ENCODE data around the gene ZNF513.

Gene ZNF513

GRCh38 chr2:27416151-27416550 is 35.6 kb upstream of the ZNF513 start:
- no peak overlapping the region for H2AFZ ChIP-seq (ENCODE audit: insufficient read depth, low read length, poor library complexity)
- H3K9ac ChIP-seq (ENCODE audit: low read length) = no peak overlapping the region
- H2AK5ac ChIP-seq (ENCODE audit: low read length) = no peak overlapping the region
- no peak overlapping the region for H4K91ac ChIP-seq (ENCODE audit: low read depth, low read length)
- no peak overlapping the region for H4K8ac ChIP-seq (ENCODE audit: low read depth, low read length)
- no CpG with 5 or more reads among the region's 6 CpGs for WGBS (ENCODE audit: extremely low coverage, insufficient coverage, insufficient read length)
- H3K4me1 ChIP-seq (ENCODE audit: control insufficient read depth in 1 of 2, insufficient read depth in 2 of 2, low read length in 2 of 2) = no peaks in the 10 kb centered on the region
- no peaks in the 10 kb centered on the region for H3K79me2 ChIP-seq (ENCODE audit: control insufficient read depth, insufficient read depth, low read length, poor library complexity)
- no peak overlapping the region for H3K23ac ChIP-seq (ENCODE audit: low read length)
- DNase-seq = peak in 1 of 2 donors; percentile 60
- H2BK12ac ChIP-seq (ENCODE audit: low read length) = no peak overlapping the region
- H3K14ac ChIP-seq (ENCODE audit: low read length) = no peak overlapping the region
- H3K4me3 ChIP-seq (ENCODE audit: low read depth, low read length) = no peak overlapping the region
- H3K79me1 ChIP-seq (ENCODE audit: low read length) = no peaks in the 10 kb centered on the region
- no peak overlapping the region for H3K18ac ChIP-seq (ENCODE audit: low read length)
- H2BK5ac ChIP-seq (ENCODE audit: low read depth, low read length, poor library complexity) = no peak overlapping the region
- H3K4ac ChIP-seq (ENCODE audit: low read depth, low read length) = no peak overlapping the region
- H3K9me3 ChIP-seq (ENCODE audit: insufficient read depth, low read depth, low read length) = no peaks in the 10 kb centered on the region
- H4K12ac ChIP-seq (ENCODE audit: low read depth, low read length) = no peak overlapping the region
- H3K36me3 ChIP-seq (ENCODE audit: control insufficient read depth in 1 of 2, insufficient read depth in 2 of 2, low read length in 2 of 2) = no peaks in the 10 kb centered on the region
- no peaks in the 10 kb centered on the region for H3K27me3 ChIP-seq (ENCODE audit: insufficient read depth, low read length)
- H3K27ac ChIP-seq (ENCODE audit: low read depth, low read length) = no peak overlapping the region
- no peak overlapping the region for H2BK120ac ChIP-seq (ENCODE audit: insufficient read depth, low read length, poor library complexity)
- no peak overlapping the region for H3K4me2 ChIP-seq (ENCODE audit: low read length)

DNA sequence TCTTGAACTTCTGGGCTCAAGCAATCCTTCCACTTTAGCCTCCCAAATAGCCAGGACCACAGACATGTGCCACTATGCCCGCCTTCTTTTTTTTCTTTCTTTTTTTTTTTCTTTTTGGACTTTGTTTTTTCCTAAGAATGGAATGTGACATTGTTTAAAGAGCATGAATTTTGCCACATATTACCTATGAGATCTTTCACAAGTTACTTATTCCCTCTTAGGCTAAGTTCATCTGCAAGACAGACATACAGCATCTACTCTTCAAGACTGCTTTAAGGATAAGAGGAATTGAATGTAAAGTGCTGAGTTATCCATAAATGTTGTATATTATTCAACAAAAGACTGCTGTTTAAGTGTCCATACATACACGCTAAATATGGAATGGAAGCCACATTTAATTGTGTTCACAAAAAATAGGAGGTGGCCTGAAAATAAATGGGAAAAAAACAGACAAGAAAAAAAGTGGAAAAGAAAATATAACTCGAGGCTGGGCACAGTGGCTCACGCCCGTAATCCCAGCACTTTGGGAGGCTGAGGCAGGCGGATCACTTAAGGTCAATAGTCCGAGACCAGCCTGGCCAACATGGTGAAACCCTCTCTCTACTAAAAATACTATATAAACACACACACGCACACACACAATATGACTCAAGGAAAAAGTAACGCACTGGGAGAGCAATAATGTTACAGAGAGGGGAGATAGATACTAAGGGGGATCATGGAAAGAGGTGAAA is 32.1 kb upstream of the ZNF513 start:
- Histone ChIP-seq H2BK12ac (ENCODE audit: low read length) (no peak overlapping the region), H3K4me1 (ENCODE audit: control insufficient read depth in 1 of 2, insufficient read depth in 2 of 2, low read length in 2 of 2) (peaks cover 0 to 1% of the 10 kb centered on the region in 2 experiments), H3K27ac (ENCODE audit: low read depth, low read length) (no peak overlapping the region), H3K79me2 (ENCODE audit: control insufficient read depth, insufficient read depth, low read length, poor library complexity) (peaks cover 6% of the 10 kb centered on the region), H3K4me2 (ENCODE audit: low read length) (no peak overlapping the region), H3K79me1 (ENCODE audit: low read length) (peaks cover 6% of the 10 kb centered on the region), H4K91ac (ENCODE audit: low read depth, low read length) (no peak overlapping the region), H2AFZ (ENCODE audit: insufficient read depth, low read length, poor library complexity) (no peak overlapping the region), H3K14ac (ENCODE audit: low read length) (no peak overlapping the region), H2BK120ac (ENCODE audit: insufficient read depth, low read length, poor library complexity) (no peak overlapping the region), H2AK5ac (ENCODE audit: low read length) (no peak overlapping the region), H2BK5ac (ENCODE audit: low read depth, low read length, poor library complexity) (no peak overlapping the region), H3K18ac (ENCODE audit: low read length) (no peak overlapping the region), H3K23ac (ENCODE audit: low read length) (no peak overlapping the region), H3K27me3 (ENCODE audit: insufficient read depth, low read length) (no peaks in the 10 kb centered on the region), H4K12ac (ENCODE audit: low read depth, low read length) (no peak overlapping the region), H3K4ac (ENCODE audit: low read depth, low read length) (no peak overlapping the region), H3K9me3 (ENCODE audit: insufficient read depth, low read depth, low read length) (no peaks in the 10 kb centered on the region), H3K9ac (ENCODE audit: low read length) (no peak overlapping the region), H3K4me3 (ENCODE audit: low read depth, low read length) (no peak overlapping the region), H3K36me3 (ENCODE audit: control insufficient read depth in 1 of 2, insufficient read depth in 2 of 2, low read length in 2 of 2) (peaks cover 0 to under 1% of the 10 kb centered on the region in 2 experiments), H4K8ac (ENCODE audit: low read depth, low read length) (no peak overlapping the region)
- WGBS (ENCODE audit: extremely low coverage, insufficient coverage, insufficient read length) = no CpG with 5 or more reads among the region's 9 CpGs
- DNase-seq = peak in 1 of 2 donors; percentile 67

- H3K36me3 ChIP-seq (ENCODE audit: control insufficient read depth in 1 of 2, insufficient read depth in 2 of 2, low read length in 2 of 2) = peaks cover 6 to 8% of the 10 kb centered on the region in 2 experiments
- H3K4ac ChIP-seq (ENCODE audit: low read depth, low read length) = peak within 1 kb of the TSS; percentile 97
- peak within 1 kb of the TSS; percentile 87 for H4K8ac ChIP-seq (ENCODE audit: low read depth, low read length)
- H2BK12ac ChIP-seq (ENCODE audit: low read length) = peak within 1 kb of the TSS; percentile 15
- no CpG with 5 or more reads among the region's 82 CpGs for WGBS (ENCODE audit: extremely low coverage, insufficient coverage, insufficient read length)
- H4K12ac ChIP-seq (ENCODE audit: low read depth, low read length) = peak within 1 kb of the TSS; percentile 75
- H2BK120ac ChIP-seq (ENCODE audit: insufficient read depth, low read length, poor library complexity) = no peak within 1 kb of the TSS
- no peak within 1 kb of the TSS for H3K23ac ChIP-seq (ENCODE audit: low read length)
- peak within 1 kb of the TSS; percentile 37 for H3K27ac ChIP-seq (ENCODE audit: low read depth, low read length)
- peak within 1 kb of the TSS; percentile 38 for H4K91ac ChIP-seq (ENCODE audit: low read depth, low read length)
- peaks cover 15% of the 10 kb centered on the region for H3K79me2 ChIP-seq (ENCODE audit: control insufficient read depth, insufficient read depth, low read length, poor library complexity)
- H3K9me3 ChIP-seq (ENCODE audit: insufficient read depth, low read depth, low read length) = no peaks in the 10 kb centered on the region
- peak within 1 kb of the TSS; percentile 74 for H3K14ac ChIP-seq (ENCODE audit: low read length)
- H3K4me2 ChIP-seq (ENCODE audit: low read length) = peak within 1 kb of the TSS; percentile 92
- peak within 1 kb of the TSS; percentile 98 for H3K4me3 ChIP-seq (ENCODE audit: low read depth, low read length)
- peak within 1 kb of the TSS; percentile 89 for H3K9ac ChIP-seq (ENCODE audit: low read length)
- peaks cover 0 to 2% of the 10 kb centered on the region in 2 experiments for H3K4me1 ChIP-seq (ENCODE audit: control insufficient read depth in 1 of 2, insufficient read depth in 2 of 2, low read length in 2 of 2)
- DNase-seq = peak; percentile 96 to 98
- peaks cover 6% of the 10 kb centered on the region for H3K79me1 ChIP-seq (ENCODE audit: low read length)
- peak within 1 kb of the TSS; percentile 90 for H2AFZ ChIP-seq (ENCODE audit: insufficient read depth, low read length, poor library complexity)
- peak within 1 kb of the TSS; percentile 69 for H2AK5ac ChIP-seq (ENCODE audit: low read length)
- H3K18ac ChIP-seq (ENCODE audit: low read length) = peak within 1 kb of the TSS; percentile 81
- no peaks in the 10 kb centered on the region for H3K27me3 ChIP-seq (ENCODE audit: insufficient read depth, low read length)
- no peak within 1 kb of the TSS for H2BK5ac ChIP-seq (ENCODE audit: low read depth, low read length, poor library complexity)
These were observed 29.0 kb upstream of the ZNF513 start, which contains the start of gene PPM1G for GRCh38 chr2:27409321-27410073. Gene PPM1G (minus strand): TSS chr2:27409591. CDS start chr2:27409422, 169 bp downstream.

DNA sequence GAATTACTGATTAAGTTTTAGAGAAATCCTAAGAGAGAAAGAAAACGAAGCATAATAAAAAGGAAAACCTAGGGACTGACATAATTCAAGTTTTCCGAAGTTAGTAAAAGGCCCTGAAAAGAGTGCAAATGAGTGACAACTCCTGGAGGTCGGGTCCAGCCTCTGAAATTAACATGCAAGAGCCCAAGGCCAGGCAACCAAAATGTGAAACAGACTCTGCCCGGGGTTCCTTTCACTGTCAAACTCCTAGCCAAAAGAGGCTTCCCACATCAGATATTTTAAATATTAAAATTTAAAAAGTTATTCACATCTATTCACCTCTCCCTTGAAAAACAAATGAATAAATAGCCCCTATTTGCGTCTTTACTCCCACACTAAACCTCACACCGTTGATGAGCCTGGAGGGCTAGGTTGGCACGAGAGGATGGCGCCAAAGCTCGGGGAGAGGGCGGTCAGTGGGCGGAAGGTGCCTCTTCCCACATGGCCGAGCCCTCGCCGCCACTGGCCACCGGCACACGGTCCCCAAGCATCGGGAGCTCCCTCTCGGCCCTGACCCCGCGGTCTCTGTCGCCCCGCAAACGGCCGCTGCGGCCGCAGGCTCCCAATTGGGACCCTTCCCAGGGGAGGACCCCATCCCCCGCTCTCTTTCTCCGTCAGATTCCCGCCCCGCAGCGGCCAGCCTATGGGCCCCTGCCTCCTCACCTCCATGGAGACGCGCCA is 28.2 kb upstream of the ZNF513 start:
- peak overlapping the region; percentile 74 for H3K14ac ChIP-seq (ENCODE audit: low read length)
- H3K4me3 ChIP-seq (ENCODE audit: low read depth, low read length) = peak overlapping the region; percentile 98
- peak overlapping the region; percentile 97 for H3K4ac ChIP-seq (ENCODE audit: low read depth, low read length)
- H2BK120ac ChIP-seq (ENCODE audit: insufficient read depth, low read length, poor library complexity) = no peak overlapping the region
- H3K27ac ChIP-seq (ENCODE audit: low read depth, low read length) = peak overlapping the region; percentile 37
- peak in 1 of 2 donors; percentile 44 for DNase-seq
- H3K23ac ChIP-seq (ENCODE audit: low read length) = no peak overlapping the region
- H3K4me2 ChIP-seq (ENCODE audit: low read length) = peak overlapping the region; percentile 66
- H4K8ac ChIP-seq (ENCODE audit: low read depth, low read length) = peak overlapping the region; percentile 64
- peak overlapping the region; percentile 81 for H3K18ac ChIP-seq (ENCODE audit: low read length)
- peak overlapping the region; percentile 15 for H2BK12ac ChIP-seq (ENCODE audit: low read length)
- H3K79me1 ChIP-seq (ENCODE audit: low read length) = peaks cover 6% of the 10 kb centered on the region
- H3K9me3 ChIP-seq (ENCODE audit: insufficient read depth, low read depth, low read length) = no peaks in the 10 kb centered on the region
- H2AK5ac ChIP-seq (ENCODE audit: low read length) = peak overlapping the region; percentile 69
- peaks cover 17% of the 10 kb centered on the region for H3K79me2 ChIP-seq (ENCODE audit: control insufficient read depth, insufficient read depth, low read length, poor library complexity)
- H3K9ac ChIP-seq (ENCODE audit: low read length) = peak overlapping the region; percentile 89
- no CpG with 5 or more reads among the region's 33 CpGs for WGBS (ENCODE audit: extremely low coverage, insufficient coverage, insufficient read length)
- peak overlapping the region; percentile 16 for H4K91ac ChIP-seq (ENCODE audit: low read depth, low read length)
- no peak overlapping the region for H2BK5ac ChIP-seq (ENCODE audit: low read depth, low read length, poor library complexity)
- H3K4me1 ChIP-seq (ENCODE audit: control insufficient read depth in 1 of 2, insufficient read depth in 2 of 2, low read length in 2 of 2) = peaks cover 0 to 2% of the 10 kb centered on the region in 2 experiments
- H3K36me3 ChIP-seq (ENCODE audit: control insufficient read depth in 1 of 2, insufficient read depth in 2 of 2, low read length in 2 of 2) = peaks cover 6 to 9% of the 10 kb centered on the region in 2 experiments
- no peaks in the 10 kb centered on the region for H3K27me3 ChIP-seq (ENCODE audit: insufficient read depth, low read length)
- peak overlapping the region; percentile 75 for H4K12ac ChIP-seq (ENCODE audit: low read depth, low read length)
- peak overlapping the region; percentile 90 for H2AFZ ChIP-seq (ENCODE audit: insufficient read depth, low read length, poor library complexity)
